Glutamatergic neuron (in vitro differentiated cells): ENCODE data around the gene ITGAE. TPM values are rescaled to one million over a fixed set of nuclear protein-coding genes. Genes with fewer than 3 reads are reported as not detected.

Source experiments
- DNase-seq: peaks from one replicate; pipeline ENCODE4 v3.0.0; 2022
- H3K27ac Mint-ChIP-seq: one replicate; pipeline ENCODE4 v1.8.0; 2020; ENCODE audit warnings: mild to moderate bottlenecking, mixed read lengths, inconsistent platforms; ENCODE audit not compliant: unreplicated experiment
- H3K27me3 Mint-ChIP-seq: one replicate; pipeline ENCODE4 v1.8.0; 2020; ENCODE audit warnings: mild to moderate bottlenecking, moderate library complexity, mixed read lengths, inconsistent platforms; ENCODE audit not compliant: unreplicated experiment
- H3K36me3 Mint-ChIP-seq: one replicate; pipeline ENCODE4 v1.8.0; 2020; ENCODE audit warnings: mild to moderate bottlenecking, mixed read lengths, inconsistent platforms; ENCODE audit not compliant: unreplicated experiment
- H3K4me1 Mint-ChIP-seq: one replicate; pipeline ENCODE4 v1.8.0; 2020; ENCODE audit warnings: mild to moderate bottlenecking, low read depth, mixed read lengths, inconsistent platforms; ENCODE audit not compliant: unreplicated experiment
- H3K4me3 Mint-ChIP-seq: one replicate; pipeline ENCODE4 v1.8.0; 2020; ENCODE audit warnings: mild to moderate bottlenecking, mixed read lengths, inconsistent platforms; ENCODE audit not compliant: unreplicated experiment
- H3K9me3 Mint-ChIP-seq: one replicate; pipeline ENCODE4 v1.8.0; 2020; ENCODE audit warnings: mild to moderate bottlenecking, moderate library complexity, mixed read lengths, inconsistent platforms; ENCODE audit not compliant: unreplicated experiment
- total RNA-seq: library from RNA; stranded (reverse); fragmentation: NEBNext Ultra II Directional; extraction: Animal tissue kit (Norgen Biotek cat#: 25700); gene quantifications from one replicate; pipeline ENCODE4 v1.2.1, GENCODE V29; 2021; ENCODE audit not compliant: unreplicated experiment
- TF ChIP-seq, protein P1 (sequence below): fragments of 200-600 bp; sonication (generic); IDR thresholded peaks from one replicate; pipeline ENCODE4 v1.5.0; 2021; ENCODE audit not compliant: partially characterized antibody, unreplicated experiment

Gene ITGAE
- total RNA-seq, 1 donor from 2014 or later, result 19.2 TPM

DNA sequence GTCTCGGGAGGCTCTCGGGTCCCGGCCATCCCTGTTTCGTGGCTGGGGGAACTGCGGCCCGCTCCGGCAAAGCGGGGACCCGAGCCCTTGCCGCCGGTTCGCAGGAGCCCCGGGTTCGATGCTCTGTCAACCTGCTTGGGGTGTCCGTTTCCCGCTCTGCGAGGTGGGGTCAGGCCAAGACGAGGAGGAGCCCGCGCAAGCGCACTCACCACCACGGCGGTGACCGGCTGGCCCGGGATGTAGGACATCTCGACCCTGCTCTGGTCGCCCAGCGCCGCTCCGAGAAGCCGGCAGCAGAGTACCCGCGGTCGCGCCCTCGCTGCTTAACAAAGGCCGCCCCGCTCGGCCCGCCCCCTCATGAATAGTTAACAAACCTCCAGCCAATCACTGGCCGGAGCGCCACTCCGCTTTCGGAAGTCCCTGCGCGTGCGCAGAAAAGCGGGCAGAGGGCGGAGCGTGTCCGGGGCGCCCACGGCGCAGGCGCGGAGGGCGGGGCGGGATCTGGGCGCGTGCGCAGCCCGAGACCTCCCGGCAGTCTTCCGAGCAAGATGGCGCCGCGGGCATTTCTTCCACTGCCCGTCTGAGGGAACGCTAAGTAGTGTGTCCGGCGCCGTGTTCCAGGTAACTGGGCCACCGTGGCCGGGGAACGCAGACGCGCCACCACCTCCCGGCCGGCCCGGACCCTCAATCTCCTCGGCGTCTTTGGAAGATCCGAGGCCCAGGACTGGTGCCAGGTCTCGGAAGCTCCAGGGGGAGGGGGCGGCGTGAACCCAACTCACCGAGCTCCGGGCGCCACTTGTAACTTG is 132.5 kb downstream of the ITGAE start, which contains the start of the genes EMC6 and TAX1BP3:
TSS of gene EMC6 (plus strand) at position 534 of the 806 bp plus-strand sequence. CDS start 335 bp downstream, outside the sequence.
TSS of gene TAX1BP3 (minus strand) at position 300 of the 806 bp plus-strand sequence. CDS start at position 248, 52 bp downstream.
- Mint-ChIP-seq H3K36me3 (no peaks in the 10 kb centered on the region), H3K9me3 (peaks cover 23% of the 10 kb centered on the region), H3K27me3 (peaks cover 18% of the 10 kb centered on the region), H3K27ac (peak within 1 kb of the TSS; percentile 93), H3K4me3 (peak within 1 kb of the TSS; percentile 96), H3K4me1 (peaks cover 25% of the 10 kb centered on the region)
- DNase-seq, result peak; percentile 99
- TF ChIP-seq, protein P1, sequence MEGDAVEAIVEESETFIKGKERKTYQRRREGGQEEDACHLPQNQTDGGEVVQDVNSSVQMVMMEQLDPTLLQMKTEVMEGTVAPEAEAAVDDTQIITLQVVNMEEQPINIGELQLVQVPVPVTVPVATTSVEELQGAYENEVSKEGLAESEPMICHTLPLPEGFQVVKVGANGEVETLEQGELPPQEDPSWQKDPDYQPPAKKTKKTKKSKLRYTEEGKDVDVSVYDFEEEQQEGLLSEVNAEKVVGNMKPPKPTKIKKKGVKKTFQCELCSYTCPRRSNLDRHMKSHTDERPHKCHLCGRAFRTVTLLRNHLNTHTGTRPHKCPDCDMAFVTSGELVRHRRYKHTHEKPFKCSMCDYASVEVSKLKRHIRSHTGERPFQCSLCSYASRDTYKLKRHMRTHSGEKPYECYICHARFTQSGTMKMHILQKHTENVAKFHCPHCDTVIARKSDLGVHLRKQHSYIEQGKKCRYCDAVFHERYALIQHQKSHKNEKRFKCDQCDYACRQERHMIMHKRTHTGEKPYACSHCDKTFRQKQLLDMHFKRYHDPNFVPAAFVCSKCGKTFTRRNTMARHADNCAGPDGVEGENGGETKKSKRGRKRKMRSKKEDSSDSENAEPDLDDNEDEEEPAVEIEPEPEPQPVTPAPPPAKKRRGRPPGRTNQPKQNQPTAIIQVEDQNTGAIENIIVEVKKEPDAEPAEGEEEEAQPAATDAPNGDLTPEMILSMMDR, result no peak

DNA sequence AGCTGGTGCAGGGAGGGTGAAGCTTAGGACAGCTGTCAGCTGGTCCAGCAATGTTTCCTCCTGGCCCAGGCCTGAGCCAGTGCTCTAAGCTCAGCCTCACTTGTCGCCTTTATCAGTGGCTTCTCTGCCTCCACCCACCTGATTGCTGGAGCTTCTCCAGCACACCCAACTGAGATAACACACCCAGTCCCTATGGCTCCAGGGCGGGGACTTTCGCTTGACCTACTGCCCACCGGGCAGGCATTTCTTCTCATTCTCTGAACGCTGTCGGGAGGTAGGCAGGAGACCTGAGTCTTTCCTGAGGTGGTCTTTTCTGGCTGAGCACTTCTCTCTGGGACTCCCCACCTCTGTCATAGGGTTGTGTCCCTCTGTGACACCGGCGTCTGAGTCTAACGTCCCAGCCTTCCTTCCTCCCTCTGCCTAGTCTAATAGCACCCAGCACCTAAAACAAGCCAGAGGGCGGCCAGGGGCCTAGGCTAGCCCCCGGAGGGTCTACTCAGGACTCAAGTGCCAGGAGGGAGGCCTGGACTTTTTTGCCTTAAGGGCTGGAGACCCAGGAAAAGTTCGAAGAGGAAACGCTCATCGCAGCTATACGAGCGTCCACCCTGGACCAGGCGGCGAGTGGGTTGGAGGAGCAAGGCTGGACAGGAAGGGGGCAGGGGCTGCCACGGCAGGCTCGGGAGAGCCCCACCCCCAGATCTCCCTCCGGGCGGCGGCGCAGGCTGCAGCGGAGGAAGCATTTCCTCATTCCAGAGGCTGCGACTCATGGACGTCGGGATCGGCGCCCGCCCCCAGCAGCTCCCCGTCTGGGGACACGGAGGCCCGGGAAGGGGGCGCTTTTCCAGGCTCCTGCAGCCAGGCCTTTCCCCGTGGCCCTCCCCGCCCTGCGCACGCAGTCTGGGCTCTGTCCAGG is 133.4 kb downstream of the ITGAE start:
- TF ChIP-seq, protein P1, result no peak
- H3K4me3 Mint-ChIP-seq, result peak overlapping the region; percentile 89
- H3K4me1 Mint-ChIP-seq, result peaks cover 29% of the 10 kb centered on the region

DNA sequence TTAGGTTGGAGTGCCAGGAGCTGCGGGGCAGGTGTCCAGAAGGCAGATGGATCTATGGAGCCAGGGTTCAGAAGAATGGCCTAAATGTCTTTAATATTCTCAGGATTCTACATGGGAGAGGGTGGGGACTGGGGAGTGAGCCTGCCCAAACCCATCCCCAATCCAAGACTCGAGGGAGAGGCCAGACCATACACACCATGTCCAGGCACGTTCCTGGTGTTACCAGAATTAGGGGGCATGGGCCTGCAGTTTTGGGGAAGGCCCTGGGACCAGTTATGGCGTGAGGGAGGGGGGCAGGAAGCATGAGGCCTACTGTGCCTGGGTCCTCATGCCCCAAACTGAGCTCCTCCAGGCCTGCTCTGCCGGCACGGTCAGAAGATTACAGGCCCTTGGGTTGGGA is 134.5 kb downstream of the ITGAE start:
- DNase-seq, result no peak
- Mint-ChIP-seq H3K27ac (peak overlapping the region; percentile 75), H3K4me1 (peaks cover 29% of the 10 kb centered on the region), H3K27me3 (peaks cover 25% of the 10 kb centered on the region), H3K4me3 (peak overlapping the region; percentile 89), H3K9me3 (peaks cover 28% of the 10 kb centered on the region), H3K36me3 (no peaks in the 10 kb centered on the region)
- TF ChIP-seq, protein P1, result no peak

More for the DNA sequence above, 133.4 kb downstream of the ITGAE start:
- Mint-ChIP-seq H3K36me3 (no peaks in the 10 kb centered on the region), H3K27me3 (peaks cover 23% of the 10 kb centered on the region), H3K9me3 (peaks cover 28% of the 10 kb centered on the region), H3K27ac (peak overlapping the region; percentile 93)
- DNase-seq, result peak; percentile 79

DNA sequence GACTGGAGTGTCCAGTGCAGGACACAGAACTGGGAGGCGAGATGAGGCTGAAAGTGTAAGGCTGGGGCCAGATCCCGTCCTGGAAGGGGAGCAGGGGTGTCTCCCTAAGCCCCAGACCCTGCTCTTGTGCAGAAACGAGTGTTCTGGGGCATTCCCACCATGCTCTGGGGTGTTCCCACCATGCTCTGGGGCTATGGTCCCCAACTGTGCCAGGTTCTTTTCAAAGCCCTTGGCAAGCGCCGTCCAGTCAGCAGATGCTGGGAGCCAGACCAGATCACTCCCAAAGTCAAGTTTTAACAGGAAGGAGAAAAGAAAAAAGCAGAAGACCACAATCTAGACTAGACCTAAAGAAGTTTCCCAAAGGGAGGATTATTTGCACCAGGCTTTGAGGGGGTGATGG is 135.2 kb downstream of the ITGAE start:
- DNase-seq, result no peak
- Mint-ChIP-seq H3K4me3 (peak overlapping the region; percentile 76), H3K4me1 (peaks cover 29% of the 10 kb centered on the region), H3K27me3 (peaks cover 25% of the 10 kb centered on the region), H3K27ac (peak overlapping the region; percentile 75), H3K36me3 (no peaks in the 10 kb centered on the region), H3K9me3 (peaks cover 28% of the 10 kb centered on the region)
- TF ChIP-seq, protein P1, result no peak

Other genes with a start within 250 kb of the ITGAE start
- gene TRPV3, start 243.4 kb downstream of the ITGAE start, total RNA-seq, result 0.74 TPM
- 29.8 TPM for gene TRPV1, start 191.8 kb downstream of the ITGAE start, total RNA-seq
- gene SHPK, start 164.9 kb downstream of the ITGAE start, total RNA-seq, result 35.5 TPM
- 17.2 TPM for gene CTNS, start 164.4 kb downstream of the ITGAE start, total RNA-seq
- 91.4 TPM for gene TAX1BP3, start 132.6 kb downstream of the ITGAE start, total RNA-seq
- 44.4 TPM for gene EMC6, start 132.4 kb downstream of the ITGAE start, total RNA-seq
- gene P2RX5, start 105.0 kb downstream of the ITGAE start, total RNA-seq, result 6.6 TPM
- gene HASPIN, start 77.3 kb downstream of the ITGAE start, total RNA-seq, result 2.3 TPM
- 133 TPM for gene NCBP3, start 45.1 kb upstream of the ITGAE start, total RNA-seq
- gene CAMKK1, start 91.9 kb upstream of the ITGAE start, total RNA-seq, result 41.3 TPM
- gene P2RX1, start 115.3 kb upstream of the ITGAE start, total RNA-seq, result 2.1 TPM
- gene ATP2A3, start 163.2 kb upstream of the ITGAE start, total RNA-seq, result 97.8 TPM